GM18870 (cell line): ENCODE data around the gene PIKFYVE.
A peak's percentile ranks its signal among the peaks of the same experiment; 100 is the strongest.
"Not testable (repeated sequence)": the region's sequence is repeated elsewhere in the genome, so short reads cannot be mapped to it uniquely, and the experiment has no call there.

Experiments
- ATAC-seq: cut with Tn5 transposase; IDR thresholded peaks from one replicate; pipeline ENCODE4 v1.9.1; 2021; ENCODE audit warnings: moderate library complexity; ENCODE audit not compliant: unreplicated experiment

Gene PIKFYVE

GRCh38 chr2:208265801-208266552 lies at the start of gene PIKFYVE:
Gene PIKFYVE, plus strand, starts transcription at chr2:208266255. Its CDS starts 5,265 bp downstream, at chr2:208271520.
- ATAC-seq: peak; percentile 79

- ATAC-seq: not testable (repeated sequence)
These were observed 44.2 kb upstream of the PIKFYVE start for GRCh38 chr2:208221873-208222272.

- no peak for ATAC-seq
These were observed 43.7 kb upstream of the PIKFYVE start for GRCh38 chr2:208222351-208222750.

GRCh38 chr2:208224802-208225201 lies 41.3 kb upstream of the PIKFYVE start:
- no peak for ATAC-seq

- ATAC-seq: no peak
These were observed 38.3 kb upstream of the PIKFYVE start for GRCh38 chr2:208227581-208228232.

- ATAC-seq: no peak
These were observed 37.6 kb upstream of the PIKFYVE start for GRCh38 chr2:208228476-208228875.

GRCh38 chr2:208234786-208235185 lies 31.3 kb upstream of the PIKFYVE start:
- ATAC-seq: no peak

GRCh38 chr2:208235860-208236259 lies 30.2 kb upstream of the PIKFYVE start:
- ATAC-seq: no peak

GRCh38 chr2:208239770-208240493 lies 26.1 kb upstream of the PIKFYVE start:
- ATAC-seq: no peak

- no peak for ATAC-seq
These were observed 25.3 kb upstream of the PIKFYVE start for GRCh38 chr2:208240619-208241209.

- no peak for ATAC-seq
These were observed 21.6 kb upstream of the PIKFYVE start for GRCh38 chr2:208244422-208244821.

GRCh38 chr2:208245746-208246145 lies 20.3 kb upstream of the PIKFYVE start:
- no peak for ATAC-seq

- no peak for ATAC-seq
These were observed 17.5 kb upstream of the PIKFYVE start for GRCh38 chr2:208248601-208249000.

GRCh38 chr2:208249296-208249695 lies 16.8 kb upstream of the PIKFYVE start:
- ATAC-seq: no peak

GRCh38 chr2:208250388-208250787 lies 15.7 kb upstream of the PIKFYVE start:
- no peak for ATAC-seq

GRCh38 chr2:208251098-208251497 lies 15.0 kb upstream of the PIKFYVE start:
- no peak for ATAC-seq

GRCh38 chr2:208252716-208253492 lies 13.2 kb upstream of the PIKFYVE start:
- no peak for ATAC-seq

GRCh38 chr2:208253600-208254117 lies 12.4 kb upstream of the PIKFYVE start:
- no peak for ATAC-seq

GRCh38 chr2:208254118-208254870 lies 11.8 kb upstream of the PIKFYVE start:
- peak; percentile 42 for ATAC-seq
